Activated T-cell treated with anti-CD3 and anti-CD28 coated beads for 48 hours (primary cell): Measurements from ENCODE around the gene AOPEP.

Experiments used
- DNase-seq: peaks from one replicate; pipeline ENCODE4 v3.0.0-alpha.2; 2020; ENCODE audit warnings: low read depth

Gene AOPEP

DNA sequence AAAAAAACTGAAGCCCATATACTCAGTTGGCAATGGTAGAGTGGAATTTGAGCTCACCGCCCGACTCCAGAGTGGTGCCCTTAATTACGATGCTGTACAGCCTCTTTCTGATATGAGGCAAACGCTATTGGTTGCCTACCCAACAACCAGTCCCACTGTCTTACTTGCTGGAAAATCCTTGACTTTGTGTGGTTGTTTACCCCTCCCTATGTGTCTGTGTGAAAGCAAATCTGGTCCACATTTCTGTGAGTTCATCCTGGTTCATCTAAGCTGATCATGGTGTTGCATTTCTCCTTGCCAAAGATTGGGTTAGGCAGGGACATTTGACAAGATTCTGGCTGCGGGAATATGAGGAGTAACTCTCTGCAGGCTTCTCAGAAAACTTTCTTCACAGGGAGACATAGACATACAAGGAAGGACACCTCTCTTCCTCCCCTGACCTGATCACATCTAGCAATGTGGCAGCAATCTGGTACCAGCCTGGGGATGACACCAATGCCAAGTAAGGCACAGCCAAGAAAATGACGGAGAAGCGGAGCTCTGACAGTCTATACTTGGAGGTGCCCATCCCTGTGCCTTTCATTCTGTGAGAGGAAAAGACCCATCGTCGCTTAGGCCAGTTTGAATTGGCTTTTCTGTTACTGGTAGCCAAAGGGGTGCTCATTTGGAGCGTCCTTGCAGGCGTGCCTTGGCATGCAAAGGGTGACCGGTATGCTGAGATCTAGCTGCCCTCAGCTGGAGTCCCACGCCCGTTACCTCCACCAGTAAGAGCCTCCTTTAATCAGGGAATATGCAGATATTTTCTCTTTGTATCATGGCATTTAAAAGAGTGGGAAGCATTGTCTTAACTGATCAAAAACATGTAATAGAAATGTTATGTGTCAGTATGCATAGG lies 124.3 kb downstream of the AOPEP start:
- no peak for DNase-seq

DNA sequence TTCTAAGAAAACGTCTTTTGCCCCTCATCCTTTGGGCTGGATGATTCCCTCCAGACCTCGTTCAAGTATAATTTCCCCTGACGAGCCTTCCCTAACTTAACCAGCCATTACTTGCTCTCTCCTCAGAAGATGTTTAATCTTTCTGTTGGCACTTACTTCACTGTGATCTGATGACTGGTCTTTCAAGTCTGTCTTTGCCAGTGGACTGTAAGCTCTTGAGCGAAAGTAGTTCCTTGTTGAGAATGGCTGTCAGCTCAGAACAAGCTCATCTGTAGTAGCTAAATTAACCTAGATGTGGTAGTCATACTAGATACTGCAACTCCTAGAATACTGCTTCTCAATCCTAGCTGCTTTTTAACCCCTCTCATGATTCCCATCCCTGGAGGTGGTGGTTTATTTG lies 125.0 kb downstream of the AOPEP start:
- DNase-seq, result no peak

DNA sequence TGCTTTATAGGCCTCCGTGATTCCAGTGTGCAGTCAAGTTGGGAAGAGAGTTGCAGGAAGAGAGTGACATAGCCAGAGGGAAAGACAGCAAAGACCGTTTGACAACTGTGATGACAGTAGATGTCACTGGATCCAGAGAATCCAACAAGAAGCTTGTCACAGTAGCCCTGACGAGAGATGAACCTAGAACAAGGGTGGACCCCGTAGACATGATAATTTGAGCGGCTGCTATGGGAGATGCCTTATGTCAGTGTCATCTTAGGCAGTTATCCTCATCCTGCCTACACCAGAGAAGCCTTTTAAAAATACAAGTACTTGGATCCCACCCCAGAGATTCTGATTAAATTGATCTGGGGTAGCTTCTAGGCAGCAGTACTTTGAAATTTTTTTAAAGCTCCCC lies 125.4 kb downstream of the AOPEP start:
- no peak for DNase-seq

DNA sequence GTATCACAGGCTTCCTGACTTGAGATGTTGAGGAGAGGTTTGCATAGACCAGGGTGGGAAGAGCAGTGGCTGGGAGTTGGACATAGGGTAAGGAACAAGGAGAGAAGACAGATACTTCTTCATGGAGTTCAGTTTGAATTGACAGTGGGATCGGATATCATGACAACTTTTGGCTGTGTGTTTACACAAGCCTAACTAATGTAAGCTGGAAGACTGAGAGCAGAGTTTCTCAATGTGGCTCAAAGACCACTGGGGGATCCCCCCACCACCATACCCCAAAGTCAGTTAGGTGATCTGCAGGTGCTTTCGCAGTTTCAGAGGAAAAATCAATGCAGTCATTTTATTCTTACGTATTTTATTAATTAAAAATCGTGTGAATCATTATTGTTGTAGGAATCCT lies 125.9 kb downstream of the AOPEP start:
- no peak for DNase-seq

DNA sequence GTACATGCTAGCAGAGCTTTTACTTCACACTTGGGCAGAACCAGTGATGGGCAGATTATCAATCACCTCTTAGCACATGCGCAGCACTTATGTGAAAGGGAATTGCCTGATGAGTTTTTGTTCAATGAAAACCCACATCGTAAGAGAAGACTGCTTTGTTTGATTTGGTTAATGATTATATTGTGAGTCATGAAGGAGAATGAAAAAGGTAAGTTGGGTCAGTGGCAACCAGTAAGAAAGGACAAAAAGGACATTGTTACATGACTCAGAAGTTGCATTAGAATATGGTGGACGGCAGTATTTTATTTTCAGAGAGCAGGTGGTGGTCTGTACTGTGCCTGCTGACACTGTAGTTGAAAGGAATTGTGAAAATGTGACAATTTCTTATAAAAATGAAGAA lies 127.4 kb downstream of the AOPEP start:
- no peak for DNase-seq

DNA sequence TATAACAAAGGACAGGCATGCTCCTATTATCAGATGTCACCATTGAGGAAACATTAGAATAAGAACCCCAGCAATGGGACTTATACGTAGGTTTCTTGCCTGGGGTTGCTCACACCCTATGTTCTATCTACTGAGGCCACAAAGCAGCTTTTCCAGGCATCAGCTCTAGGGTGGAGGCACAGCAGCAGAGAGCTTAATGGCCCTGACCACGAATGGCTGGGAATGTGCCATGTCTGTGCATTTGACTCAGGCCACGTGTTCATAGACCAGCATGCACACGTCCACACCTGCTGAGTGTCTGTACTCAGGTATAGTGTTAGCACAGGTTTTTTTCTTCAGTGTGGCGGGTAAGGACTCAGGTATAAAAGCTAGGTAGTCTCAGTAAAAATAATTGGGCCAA lies 129.4 kb downstream of the AOPEP start:
- DNase-seq, result no peak

DNA sequence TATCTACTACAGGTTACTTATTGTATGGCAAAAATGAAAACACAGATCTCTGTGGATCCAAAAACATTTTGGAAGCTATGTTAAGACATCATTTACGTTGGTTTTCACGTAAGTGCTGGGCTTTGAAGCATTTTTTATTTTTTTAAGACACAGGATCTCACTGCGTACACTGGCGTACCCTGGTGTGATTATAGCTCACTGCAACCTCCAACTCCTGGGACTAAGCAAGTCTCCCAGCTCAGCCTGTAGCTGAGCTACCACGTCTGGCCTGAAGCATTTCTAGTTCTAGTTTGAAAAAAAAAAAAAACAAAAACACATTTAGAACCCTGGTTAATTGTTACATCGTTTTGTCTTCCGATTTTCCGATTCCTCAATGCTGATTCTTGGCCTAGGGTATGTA lies 131.3 kb downstream of the AOPEP start:
- DNase-seq, result no peak

DNA sequence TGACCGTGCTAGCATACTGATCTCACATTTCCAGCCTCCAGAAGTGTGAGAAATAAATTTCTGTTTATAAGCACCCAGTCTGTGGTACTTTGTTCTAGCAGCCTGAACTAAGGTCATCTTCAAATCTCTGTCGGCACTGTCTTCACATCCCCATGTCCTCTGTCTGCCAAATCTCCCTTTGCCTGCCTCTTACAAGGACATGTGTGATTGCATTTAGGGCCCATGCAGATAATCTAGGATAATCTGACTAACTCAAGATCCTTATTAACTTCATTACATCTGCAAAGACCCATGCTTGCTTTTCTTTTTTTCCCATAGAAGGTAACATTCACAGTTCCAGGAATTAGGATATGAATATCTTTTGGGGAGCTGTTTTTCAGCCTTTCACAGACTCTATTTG lies 132.7 kb downstream of the AOPEP start:
- DNase-seq, result no peak

DNA sequence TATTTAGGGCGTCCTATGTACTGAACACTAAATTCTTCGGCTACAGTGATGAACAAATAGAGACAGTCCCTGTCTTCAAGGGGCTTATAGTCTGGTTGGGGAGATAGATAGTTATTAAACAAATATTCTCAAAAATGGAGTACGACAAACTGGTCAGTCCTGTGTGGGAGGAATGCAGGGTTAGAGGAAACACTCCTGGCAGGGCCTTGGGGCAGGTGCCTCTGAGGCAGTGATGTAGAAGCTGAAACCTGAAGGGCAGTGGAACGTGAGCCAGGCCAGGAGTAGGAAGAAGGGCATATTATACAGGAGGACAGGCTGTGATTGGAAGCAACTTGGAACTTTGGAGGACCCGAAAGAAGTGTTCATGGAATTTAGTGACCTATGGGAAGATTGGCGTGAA lies 133.4 kb downstream of the AOPEP start:
- DNase-seq, result no peak

DNA sequence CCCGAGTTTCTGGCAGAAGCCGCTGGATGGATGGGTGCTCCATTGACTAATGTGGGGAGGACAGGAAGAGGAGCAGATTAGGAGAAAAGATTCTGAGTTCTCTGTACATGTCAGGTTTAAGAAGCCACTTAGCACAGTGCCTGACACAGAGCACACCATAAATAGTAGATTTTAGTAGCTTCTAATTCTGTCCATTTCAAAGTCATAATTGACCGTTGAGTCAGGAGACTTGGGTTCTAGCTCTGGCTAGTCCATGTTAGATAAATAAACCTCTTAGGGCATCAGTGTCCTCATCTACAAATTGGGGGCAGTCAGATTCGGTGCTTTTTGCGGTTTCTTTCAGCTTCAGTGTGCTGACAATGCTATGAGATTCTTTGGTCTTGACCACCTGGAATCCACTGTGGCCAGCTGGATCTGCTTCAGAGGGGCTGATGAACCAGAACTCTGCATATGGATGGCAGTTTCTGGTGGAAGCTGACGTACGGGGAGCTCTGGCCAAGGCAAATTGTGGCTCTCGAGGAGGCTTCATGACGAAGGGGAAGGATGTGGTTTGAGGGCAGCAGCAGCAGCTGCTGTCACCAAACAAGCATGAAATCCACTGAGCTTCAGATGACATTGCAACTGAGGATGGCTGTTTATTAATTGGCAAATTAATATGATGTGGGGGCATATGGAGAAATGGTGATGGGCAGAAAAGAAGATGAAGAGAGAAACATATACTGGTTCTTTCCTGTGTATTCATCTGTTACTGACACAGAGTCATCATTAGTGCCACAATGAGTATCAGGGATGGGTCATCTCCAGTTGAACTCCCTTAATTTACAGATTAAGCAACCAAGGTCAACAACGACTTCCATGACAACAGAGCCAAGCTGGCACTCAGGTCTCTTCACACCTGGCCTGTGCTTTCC lies 134.4 kb downstream of the AOPEP start:
- DNase-seq, result peak; percentile 43

DNA sequence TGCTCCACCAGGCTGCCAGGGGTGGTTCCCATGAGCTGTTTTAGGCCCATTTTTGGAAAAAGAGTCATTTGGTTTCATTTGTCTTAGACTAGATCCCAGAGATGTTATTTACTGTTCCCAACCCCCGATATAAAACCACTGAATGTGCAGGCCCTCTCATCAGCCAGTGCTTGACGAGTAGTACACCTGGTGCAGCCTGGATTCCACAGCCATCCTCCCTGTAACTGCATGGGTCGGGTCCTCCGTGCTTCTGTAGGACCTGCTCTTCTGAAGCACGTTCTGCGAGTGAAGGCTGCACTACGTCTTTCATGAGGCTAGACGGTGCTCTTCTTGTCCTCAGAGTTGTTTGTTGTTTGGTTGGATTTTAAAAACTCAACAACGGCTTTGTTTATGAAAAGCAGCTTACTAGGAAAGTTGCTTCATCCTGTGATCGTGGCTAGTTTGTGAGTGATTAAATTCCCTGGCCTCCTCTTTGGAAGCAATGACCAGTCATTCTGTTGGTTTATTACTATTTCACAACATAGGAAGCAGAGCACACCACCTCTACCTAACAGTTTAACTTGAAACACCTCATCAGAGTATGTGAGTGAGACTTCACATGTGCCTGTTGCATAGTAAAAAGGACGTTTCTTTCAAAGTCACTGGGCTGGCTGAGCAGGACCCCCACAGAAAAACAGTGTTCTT lies 135.2 kb downstream of the AOPEP start:
- no peak for DNase-seq

DNA sequence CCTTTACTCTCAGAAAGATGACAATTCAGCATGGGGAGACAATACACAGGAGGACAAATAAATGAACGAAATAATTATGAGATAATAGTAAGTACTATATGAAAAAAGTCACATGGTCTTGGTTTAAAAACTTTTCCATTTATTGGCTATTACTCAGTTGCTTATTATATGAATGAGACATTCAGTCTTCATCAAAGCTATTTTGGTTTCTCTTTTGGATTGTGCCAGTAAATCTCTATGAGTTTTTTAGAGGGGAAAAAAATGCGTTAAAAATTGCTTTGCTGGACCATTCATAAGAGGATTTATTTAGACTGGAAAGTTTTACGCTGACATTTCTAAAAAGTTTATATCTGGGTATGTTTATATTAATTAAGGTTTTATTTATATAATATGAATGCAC lies 137.7 kb downstream of the AOPEP start:
- DNase-seq, result no peak

DNA sequence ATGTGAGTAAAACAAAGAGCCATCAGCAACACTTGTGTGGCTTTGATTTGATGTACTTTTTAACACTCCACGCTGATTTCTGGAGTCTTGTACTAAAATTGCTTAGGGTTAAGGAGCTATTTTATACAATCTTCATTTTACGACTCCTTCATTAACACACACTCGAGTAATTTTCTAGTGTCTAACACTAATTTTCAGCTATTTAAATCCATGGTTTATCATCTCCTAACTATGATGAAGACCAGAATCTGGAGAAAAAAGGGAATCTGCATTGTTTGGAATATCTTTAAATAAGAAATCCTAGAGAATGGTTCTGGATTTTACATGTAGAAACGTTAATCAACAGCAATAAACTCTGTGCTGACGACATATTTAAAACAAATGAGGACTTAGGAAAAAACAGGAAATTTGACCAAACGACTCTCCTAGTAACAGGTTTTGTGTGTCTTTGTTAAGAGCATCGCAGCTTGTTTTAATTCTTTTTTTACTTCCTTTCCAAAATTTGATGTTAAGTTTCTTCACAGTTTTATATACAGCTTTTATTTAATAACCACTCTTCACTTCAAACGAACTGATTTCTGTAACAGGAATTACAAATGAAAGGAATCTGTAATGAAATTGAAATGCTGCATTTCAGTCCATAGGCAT lies 138.5 kb downstream of the AOPEP start:
- no peak for DNase-seq

DNA sequence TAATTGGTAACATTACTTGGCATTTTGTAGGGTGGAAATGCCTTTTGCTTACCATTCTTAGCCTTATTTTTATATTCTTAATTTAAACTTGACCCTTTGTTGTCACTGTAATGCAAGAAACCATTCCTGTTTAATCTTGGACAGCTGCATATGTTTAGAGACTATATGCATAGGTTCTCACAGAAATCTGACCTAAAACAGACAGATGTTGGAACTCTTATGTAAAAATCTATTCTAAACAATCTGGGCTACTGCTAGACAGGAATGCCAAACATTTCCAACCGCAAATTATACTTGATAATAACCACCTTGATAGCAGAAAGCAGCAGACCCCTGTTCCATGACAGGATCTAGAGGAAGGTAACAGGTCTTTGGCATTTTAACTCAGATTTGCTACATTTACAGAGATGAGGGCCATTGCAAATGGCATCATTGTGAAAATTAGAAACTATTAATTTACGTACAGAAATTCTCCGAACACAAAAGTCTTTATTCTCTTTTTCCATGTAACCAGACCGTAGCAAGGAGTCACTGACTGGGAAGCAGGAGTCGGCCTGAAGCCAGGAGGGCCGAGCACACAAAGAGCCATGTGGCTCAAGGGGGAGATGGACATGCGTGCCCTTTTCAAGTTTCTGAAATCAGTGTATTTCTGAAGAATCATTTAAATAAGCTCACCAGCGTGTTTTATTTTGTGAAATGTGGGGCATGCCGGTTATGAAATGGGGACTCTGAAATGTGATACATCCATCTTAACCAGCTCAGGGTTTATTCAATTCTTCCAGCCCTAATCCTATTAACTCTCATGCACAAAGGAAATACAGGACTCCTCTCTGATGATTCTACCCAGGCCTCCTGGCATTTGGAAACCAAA lies 139.3 kb downstream of the AOPEP start:
- no peak for DNase-seq

DNA sequence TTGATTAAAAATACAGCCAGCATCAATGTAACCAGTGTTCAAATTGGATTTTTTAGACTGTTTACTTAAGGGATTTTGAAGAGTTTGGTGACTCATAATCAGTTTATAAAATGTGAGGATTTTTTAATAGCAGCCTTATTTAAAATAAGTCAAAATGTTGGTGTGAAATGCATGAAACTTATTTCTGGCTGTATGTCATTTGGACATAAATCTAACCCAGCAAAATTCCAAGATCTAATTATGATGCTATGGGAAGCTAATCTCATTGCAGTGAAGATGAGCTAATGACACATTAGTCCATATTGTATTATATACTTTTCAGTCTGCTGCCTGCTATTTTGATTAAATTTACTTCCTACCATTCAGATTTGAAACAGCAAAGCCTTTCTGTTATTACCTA lies 140.3 kb downstream of the AOPEP start:
- no peak for DNase-seq

DNA sequence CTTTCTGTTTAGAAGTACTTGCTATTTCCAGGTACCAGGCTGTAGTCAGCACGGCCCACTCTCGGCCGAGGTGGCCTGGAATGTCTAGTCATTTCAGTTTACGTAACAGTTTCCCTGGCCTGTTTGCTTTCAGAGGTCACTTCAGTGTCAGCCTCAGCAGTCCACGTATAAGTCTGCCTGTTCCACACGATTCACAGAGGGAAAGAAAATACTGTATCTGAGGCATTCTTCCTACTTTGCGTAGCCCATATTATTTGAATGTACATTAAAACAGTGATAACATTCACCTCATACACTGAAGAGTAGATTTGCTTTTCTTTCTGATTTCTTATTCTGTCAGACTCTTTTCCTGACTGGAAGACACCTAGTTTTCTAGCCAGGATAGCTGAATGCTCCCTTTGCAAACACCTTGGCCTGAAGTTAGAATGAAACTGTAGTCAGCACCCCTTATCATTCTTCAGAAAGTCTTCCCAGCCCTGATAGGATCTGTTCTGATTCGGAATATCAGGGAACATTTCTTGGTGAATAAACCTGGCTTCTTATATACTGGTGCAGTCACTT lies 140.9 kb downstream of the AOPEP start:
- DNase-seq, result no peak

DNA sequence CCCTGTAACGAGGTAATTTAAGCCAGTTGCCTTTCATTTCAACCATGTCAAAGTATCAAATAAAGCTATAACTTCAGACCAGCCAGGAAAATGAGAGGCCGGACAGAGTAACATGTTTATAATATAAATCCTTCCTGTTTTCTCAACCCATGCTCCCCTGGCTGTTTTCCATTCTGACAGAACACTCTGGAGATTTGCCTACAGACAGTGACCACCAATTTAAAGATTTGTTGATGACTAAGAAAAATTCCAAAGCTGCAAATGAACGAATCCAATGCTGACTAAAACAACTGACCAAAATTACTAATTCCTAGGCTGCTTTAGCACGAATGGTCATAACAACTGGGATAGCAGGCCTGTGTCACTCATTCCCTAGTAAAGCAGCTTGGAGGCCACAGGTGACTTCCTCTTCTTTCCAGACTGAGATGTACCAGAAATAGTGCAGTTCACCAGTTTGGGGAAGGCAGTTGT lies 141.4 kb downstream of the AOPEP start:
- no peak for DNase-seq

DNA sequence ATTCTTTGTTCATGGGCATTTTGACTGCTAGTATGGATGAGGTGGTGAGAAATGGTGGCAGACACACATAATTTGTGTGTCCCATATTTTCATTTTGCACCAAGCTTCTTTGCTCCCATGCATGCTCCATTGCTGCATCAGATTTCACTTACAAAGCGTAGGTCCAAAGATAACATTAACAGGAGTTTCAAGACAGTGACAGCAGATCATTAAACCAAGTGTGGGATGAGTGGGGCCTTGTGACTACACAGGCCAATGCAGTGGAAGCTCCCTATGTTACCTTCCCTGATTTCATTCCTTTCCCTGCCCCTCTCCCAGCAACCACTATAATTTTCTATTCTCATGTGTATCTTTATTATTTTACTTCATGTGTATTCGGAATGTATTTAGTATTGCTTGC lies 142.0 kb downstream of the AOPEP start:
- DNase-seq, result no peak

DNA sequence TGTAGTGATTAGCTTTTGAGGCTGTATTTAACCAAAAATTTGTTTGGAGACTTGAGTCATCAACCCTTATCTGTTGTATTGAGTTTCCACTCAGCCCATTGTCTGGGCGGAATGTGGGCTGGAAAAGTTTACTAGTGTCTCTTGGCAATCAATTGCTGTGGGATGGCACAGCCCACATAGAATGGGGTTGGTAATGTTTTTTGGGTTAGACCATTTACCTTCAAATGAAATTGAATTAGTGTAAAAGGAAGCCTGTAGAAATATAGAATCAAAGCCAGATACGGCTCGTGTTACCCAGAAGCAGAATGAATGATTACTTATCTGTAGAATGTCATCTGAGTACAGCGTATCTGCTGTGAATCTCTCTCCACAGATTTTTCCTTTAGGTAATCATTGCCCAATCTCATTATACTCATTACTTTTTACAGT lies 142.9 kb downstream of the AOPEP start:
- no peak for DNase-seq

DNA sequence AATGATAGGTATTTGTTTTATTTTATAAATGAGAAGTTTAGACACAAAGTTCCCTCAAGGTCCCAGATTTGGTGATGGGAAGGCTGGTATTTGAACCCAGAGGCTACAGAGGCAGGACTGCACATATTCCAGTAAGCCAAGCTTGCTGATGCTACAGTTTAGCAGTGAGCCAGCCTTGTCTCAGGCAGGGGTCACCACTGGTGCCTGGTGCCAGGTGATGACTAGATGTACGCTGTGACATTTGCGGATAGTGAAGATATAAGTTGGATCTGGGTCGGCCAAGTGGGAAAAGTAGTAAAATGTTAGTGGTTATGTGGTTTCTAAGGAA lies 143.9 kb downstream of the AOPEP start:
- no peak for DNase-seq
